Spleen (tissue), 7 donors: Measurements from ENCODE around the gene SAMD10.

Source experiments
- POLR2A ChIP-seq, 3 donors: fragments of 450-650 bp; IDR thresholded peaks; one replicate each; pipeline ENCODE4 v1.5.1; 2017; ENCODE audit warnings: antibody characterized with exemption in 3 of 3, mild to moderate bottlenecking in 1 of 3
- TF ChIP-seq, protein P1 (sequence below), 11 experiments: fragments of 200-600 bp in 7 of 11; fragments of 450-650 bp in 4 of 11; sonication (generic) in 4 of 11; IDR thresholded peaks in 8 of 11; conservative IDR thresholded peaks in 3 of 11; 1 replicate in 7 of 11; 2 replicates in 4 of 11; pipeline versions ENCODE4 v1.4.0 to v1.8.0; 2016 to 2021; ENCODE audit warnings: antibody characterized with exemption in 11 of 11, inconsistent platforms in 4 of 11, mild to moderate bottlenecking in 1 of 11
- donor health status: DM: no; HTN: no; CAD: no; lungs with moderate emphysema.
- donor health status: DM: no; HTN: no; CAD: no.
- donor health status: DM: no; HTN: no; CAD: no.

DNA sequence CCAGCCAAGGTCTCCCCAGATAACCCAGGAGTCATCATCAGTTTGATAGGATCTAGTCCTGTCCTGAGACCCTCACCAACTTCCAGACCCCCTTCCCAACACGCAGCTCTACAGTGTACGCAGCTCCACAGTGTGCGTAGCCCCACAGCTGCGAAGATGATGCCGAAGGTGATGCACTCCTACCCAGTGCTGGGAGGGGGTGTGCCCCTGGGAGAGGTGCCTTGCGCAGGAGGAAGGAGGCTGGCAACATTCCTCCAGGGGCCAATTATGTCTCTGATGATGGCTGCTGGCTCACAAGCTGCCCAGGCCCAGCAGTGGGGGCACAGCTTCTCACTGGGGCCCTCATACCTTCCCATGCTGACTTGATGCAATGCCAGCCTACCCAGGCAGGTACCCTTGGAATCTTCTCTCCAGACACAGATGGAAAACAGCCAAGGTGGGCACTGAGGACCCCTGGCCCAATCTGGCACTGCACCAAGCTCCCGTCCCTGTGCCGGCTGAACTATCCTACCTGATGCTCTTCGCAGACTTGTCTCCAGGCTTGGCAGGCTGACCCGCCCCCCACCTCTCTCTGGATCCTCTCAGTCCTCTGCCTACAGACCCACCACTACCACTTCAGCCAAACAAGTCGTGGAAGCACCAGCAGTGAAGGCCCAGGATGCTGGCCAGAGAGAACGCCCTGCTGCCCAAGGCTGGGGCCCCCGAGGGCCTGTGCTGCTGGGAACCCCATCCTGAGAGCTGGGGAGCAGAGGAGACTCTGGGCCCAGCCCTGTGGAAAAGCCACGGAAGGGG, 11.1 kb downstream of the SAMD10 start:
- no peak for TF ChIP-seq POLR2A (IDR thresholded peaks at IDR 0.05)
- TF ChIP-seq, protein P1, sequence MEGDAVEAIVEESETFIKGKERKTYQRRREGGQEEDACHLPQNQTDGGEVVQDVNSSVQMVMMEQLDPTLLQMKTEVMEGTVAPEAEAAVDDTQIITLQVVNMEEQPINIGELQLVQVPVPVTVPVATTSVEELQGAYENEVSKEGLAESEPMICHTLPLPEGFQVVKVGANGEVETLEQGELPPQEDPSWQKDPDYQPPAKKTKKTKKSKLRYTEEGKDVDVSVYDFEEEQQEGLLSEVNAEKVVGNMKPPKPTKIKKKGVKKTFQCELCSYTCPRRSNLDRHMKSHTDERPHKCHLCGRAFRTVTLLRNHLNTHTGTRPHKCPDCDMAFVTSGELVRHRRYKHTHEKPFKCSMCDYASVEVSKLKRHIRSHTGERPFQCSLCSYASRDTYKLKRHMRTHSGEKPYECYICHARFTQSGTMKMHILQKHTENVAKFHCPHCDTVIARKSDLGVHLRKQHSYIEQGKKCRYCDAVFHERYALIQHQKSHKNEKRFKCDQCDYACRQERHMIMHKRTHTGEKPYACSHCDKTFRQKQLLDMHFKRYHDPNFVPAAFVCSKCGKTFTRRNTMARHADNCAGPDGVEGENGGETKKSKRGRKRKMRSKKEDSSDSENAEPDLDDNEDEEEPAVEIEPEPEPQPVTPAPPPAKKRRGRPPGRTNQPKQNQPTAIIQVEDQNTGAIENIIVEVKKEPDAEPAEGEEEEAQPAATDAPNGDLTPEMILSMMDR (IDR thresholded peaks at IDR 0.05 in 8 of 11, conservative IDR thresholded peaks at IDR 0.05 in 3 of 11), result no peak
